GM12865 (cell line): ENCODE data around the gene DNAJC5.
"Not testable (repeated sequence)": the region's sequence is repeated elsewhere in the genome, so short reads cannot be mapped to it uniquely, and the experiment has no call there.

Experiments used
- DNase-seq: peaks from one replicate; pipeline ENCODE4 v3.0.0; 2010; ENCODE audit warnings: low read depth
- H3K4me3 ChIP-seq: 2 replicates; pipeline ENCODE4 v1.5.1; 2011; ENCODE audit warnings: mild to moderate bottlenecking, low read depth, low read length, control low read depth
- CTCF ChIP-seq: IDR thresholded peaks from 2 replicates; pipeline ENCODE4 v1.5.1; 2011; ENCODE audit warnings: low read length, control low read depth, low read depth, inconsistent platforms; ENCODE audit not compliant: insufficient read depth; ENCODE audit errors: missing control alignments

The DNAJC5 gene

GRCh38 chr20:63923651-63924050 lies 28.7 kb downstream of the DNAJC5 start:
- no peak for TF ChIP-seq CTCF
- no peak for DNase-seq
- H3K4me3 ChIP-seq, result no peak overlapping the region

- no peak for TF ChIP-seq CTCF
- no peak overlapping the region for H3K4me3 ChIP-seq
- DNase-seq, result no peak
Measured at GRCh38 chr20:63924241-63924640, 29.3 kb downstream of the DNAJC5 start.

GRCh38 chr20:63926298-63926697 lies 31.4 kb downstream of the DNAJC5 start:
- no peak for TF ChIP-seq CTCF
- DNase-seq, result no peak
- no peak overlapping the region for H3K4me3 ChIP-seq

GRCh38 chr20:63929071-63929470 lies 34.1 kb downstream of the DNAJC5 start:
- DNase-seq, result no peak
- no peak for TF ChIP-seq CTCF
- H3K4me3 ChIP-seq, result no peak overlapping the region

DNA sequence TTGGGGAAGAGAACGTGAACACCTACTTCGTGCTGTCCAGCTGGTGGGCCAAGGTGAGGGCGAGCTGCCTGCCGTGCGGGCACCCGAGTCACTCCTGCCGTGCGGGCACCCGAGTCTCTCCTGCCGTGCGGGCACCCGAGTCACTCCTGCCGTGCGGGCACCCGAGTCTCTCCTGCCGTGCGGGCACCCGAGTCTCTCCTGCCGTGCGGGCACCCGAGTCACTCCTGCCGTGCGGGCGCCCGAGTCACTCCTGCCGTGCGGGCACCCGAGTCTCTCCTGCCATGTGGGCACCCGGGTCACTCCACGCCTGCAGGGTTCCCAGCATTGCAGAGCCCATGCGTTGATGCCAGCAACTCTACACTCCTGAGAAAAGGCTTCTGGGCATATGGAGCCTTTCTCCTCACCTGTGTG lies 34.6 kb downstream of the DNAJC5 start:
- not testable (repeated sequence) for H3K4me3 ChIP-seq, DNase-seq

GRCh38 chr20:63930971-63931553 lies 36.1 kb downstream of the DNAJC5 start:
- no peak for DNase-seq
- TF ChIP-seq CTCF, result no peak
- no peak overlapping the region for H3K4me3 ChIP-seq

GRCh38 chr20:63931735-63932134 lies 36.8 kb downstream of the DNAJC5 start:
- DNase-seq, result no peak
- no peak for TF ChIP-seq CTCF

More at GRCh38 chr20:63931735-63932134, 36.8 kb downstream of the DNAJC5 start:
- no peak overlapping the region for H3K4me3 ChIP-seq
